A549 (cell line): ENCODE results near the gene HCN2. TPM values are rescaled to one million over a fixed set of nuclear protein-coding genes. Genes with fewer than 3 reads are reported as not detected.
A peak's percentile ranks its signal among the peaks of the same experiment; 100 is the strongest.

ENCODE experiments used
- ATAC-seq, 2 experiments: fragments of 200-7000 bp in 1 of 2; fragments of >200 bp in 1 of 2; cut with Nextera tagmentation in 1 of 2; cut with Tn5 transposase in 1 of 2; 3 replicates each; pipeline versions ENCODE4 v1.8.0 to v1.9.1; 2018 to 2020; ENCODE audit warnings: mild to moderate bottlenecking in 1 of 2, moderate library complexity in 1 of 2
- CTCF ChIA-PET: fragments of 300-600 bp; sonication (Branson Sonifier 250); formaldehyde crosslinking; extraction: SDS; loops from one replicate; lab custom pipeline; 2021; ENCODE audit warnings: antibody characterized with exemption, inconsistent platforms; lab: Yijun Ruan, JAX
- POLR2A ChIA-PET: fragments of 350-600 bp; formaldehyde crosslinking; extraction: SDS; loops from one replicate; lab custom pipeline; 2021; ENCODE audit warnings: antibody characterized with exemption, inconsistent platforms; lab: Yijun Ruan, JAX
- DNase-seq, 2 experiments: peaks; one replicate each; pipeline versions ENCODE4 v3.0.0 to v3.0.0-alpha.2; 2011 to 2016; ENCODE audit warnings: low read depth in 1 of 2, low spot score in 1 of 2
- FAIRE-seq: peaks from 2 replicates; lab custom pipeline; 2011; peaks lifted over from hg19 to GRCh38; lab: Jason Lieb, UNC
- H3K27ac ChIP-seq, 2 experiments: fragments of >200 bp; sonication (Bioruptor Twin); formaldehyde crosslinking; 3 replicates each; pipeline ENCODE4 v1.5.1; 2016 to 2017
- H3K4me1 ChIP-seq: fragments of >200 bp; sonication (Bioruptor Twin); formaldehyde crosslinking; 3 replicates; pipeline ENCODE4 v1.6.1; 2016
- H3K4me2 ChIP-seq: fragments of >200 bp; sonication (Bioruptor Twin); formaldehyde crosslinking; 3 replicates; pipeline ENCODE4 v1.6.1; 2016
- H3K4me3 ChIP-seq: fragments of >200 bp; sonication (Bioruptor Twin); formaldehyde crosslinking; 3 replicates; pipeline ENCODE4 v1.5.1; 2016
- H3K9me3 ChIP-seq: fragments of >200 bp; sonication (Bioruptor Twin); formaldehyde crosslinking; 3 replicates; pipeline ENCODE4 v1.6.1; 2016
- BHLHE40 ChIP-seq: IDR thresholded peaks from 2 replicates; pipeline ENCODE4 v1.6.1; 2012; ENCODE audit warnings: low read depth, low read length, inconsistent platforms
- CBX8 ChIP-seq: fragments of 200-600 bp; sonication (generic); IDR thresholded peaks from 2 replicates; pipeline ENCODE4 v1.6.1; 2016
- HEYL ChIP-seq: fragments of 250-450 bp; sonication (Bioruptor Pico); IDR thresholded peaks from 2 replicates; pipeline ENCODE4 v1.8.0; 2021; ENCODE audit warnings: mild to moderate bottlenecking, moderate library complexity
- HOXA7 ChIP-seq: fragments of 250-450 bp; sonication (Bioruptor Pico); IDR thresholded peaks from 2 replicates; pipeline ENCODE4 v1.5.0; 2020; ENCODE audit warnings: mild to moderate bottlenecking, moderate library complexity
- HOXB13 ChIP-seq: fragments of 250-450 bp; sonication (Bioruptor Pico); IDR thresholded peaks from 2 replicates; pipeline ENCODE4 v1.5.0; 2020; ENCODE audit warnings: low read depth, mild to moderate bottlenecking, moderate library complexity
- JUNB ChIP-seq: fragments of >200 bp; sonication (Bioruptor Twin); formaldehyde crosslinking; IDR thresholded peaks from 2 replicates; pipeline ENCODE4 v1.6.1; 2016
- KDM5A ChIP-seq: fragments of 200-600 bp; sonication (generic); IDR thresholded peaks from 2 replicates; pipeline ENCODE4 v1.6.1; 2016; ENCODE audit warnings: antibody characterized with exemption, mild to moderate bottlenecking
- NFE2L2 ChIP-seq: fragments of 150-350 bp; conservative IDR thresholded peaks from 2 replicates; pipeline ENCODE4 v1.6.1; 2014; ENCODE audit warnings: low read length
- PHF8 ChIP-seq: fragments of 200-600 bp; sonication (generic); IDR thresholded peaks from 2 replicates; pipeline ENCODE4 v1.6.1; 2016; ENCODE audit warnings: low read depth, mild to moderate bottlenecking, antibody characterized with exemption, moderate library complexity, borderline replicate concordance
- POLR2A ChIP-seq: IDR thresholded peaks from 2 replicates; pipeline ENCODE4 v1.6.1; 2012; ENCODE audit warnings: mild to moderate bottlenecking, low read length
- RFX5 ChIP-seq: fragments of 450-650 bp; IDR thresholded peaks from 2 replicates; pipeline ENCODE4 v1.7.1; 2014; ENCODE audit warnings: antibody characterized with exemption, mild to moderate bottlenecking, moderate library complexity
- SMC3 ChIP-seq: fragments of >200 bp; sonication (Bioruptor Twin); formaldehyde crosslinking; IDR thresholded peaks from 3 replicates; pipeline ENCODE4 v1.6.1; 2018; ENCODE audit warnings: inconsistent platforms
- TP53 ChIP-seq: fragments of 250-450 bp; sonication (Bioruptor Pico); IDR thresholded peaks from 2 replicates; pipeline ENCODE4 v1.5.0; 2021; ENCODE audit warnings: mild to moderate bottlenecking, moderate library complexity
- WGBS: methylation state at CpG from one replicate; pipeline ENCODE4 v1.1.6; 2017; ENCODE audit errors: missing lambda C conversion rate; 5-methylcytosine and 5-hydroxymethylcytosine counted together
- polyA minus RNA-seq: library from RNA; depleted of rRNA, polyadenylated mRNA; stranded (reverse); fragments of >200 nt; gene quantifications from 2 replicates; pipeline ENCODE4 v1.2.3, GENCODE V29; 2011; rRNA and poly(A)+ RNA removed
- polyA plus RNA-seq, 4 experiments: library from polyadenylated mRNA; depleted of rRNA in 3 of 4; stranded (reverse); fragments of >200 nt; fragmentation: RNase III in 1 of 4; extraction: RNeasy Plus Mini Kit Qiagen cat#74134 plus additional on column Dnase treatment in 1 of 4; gene quantifications; 2 replicates in 3 of 4; 3 replicates in 1 of 4; pipeline ENCODE4 v1.2.3, GENCODE V29; 2011 to 2017
- TF ChIP-seq, protein P1 (sequence below): fragments of >200 bp; sonication (Bioruptor Twin); formaldehyde crosslinking; IDR thresholded peaks from 2 replicates; pipeline ENCODE4 v1.6.1; 2016
- TF ChIP-seq, protein P2 (sequence below): fragments of 250-450 bp; sonication (Bioruptor Pico); IDR thresholded peaks from 2 replicates; pipeline ENCODE4 v1.5.0; 2021; ENCODE audit warnings: mild to moderate bottlenecking, moderate library complexity, borderline replicate concordance
- TF ChIP-seq, protein P3 (sequence below): fragments of 250-450 bp; sonication (Bioruptor Pico); IDR thresholded peaks from 2 replicates; pipeline ENCODE4 v1.5.0; 2020; ENCODE audit warnings: low read depth, mild to moderate bottlenecking, moderate library complexity
- TF ChIP-seq, protein P4 (sequence below): fragments of 150-350 bp; IDR thresholded peaks from 2 replicates; pipeline ENCODE4 v1.6.1; 2014; ENCODE audit warnings: low read depth, mild to moderate bottlenecking, low read length
- TF ChIP-seq, protein P5 (sequence below): IDR thresholded peaks from 2 replicates; pipeline ENCODE4 v1.6.1; 2012; ENCODE audit warnings: low read depth, borderline replicate concordance

Gene HCN2
- 2.7 and 7.1 TPM in 2 replicates for polyA plus RNA-seq (2011; rRNA removed)
- polyA plus RNA-seq (2012; cell fraction: cytosol; rRNA removed), result 11.4 and 16.3 TPM in 2 replicates
- polyA plus RNA-seq (2012; cell fraction: nucleus; rRNA removed), result 13.9 and 20.2 TPM in 2 replicates
- 23.2 to 24.8 TPM (median 24.7 TPM) in 3 replicates for polyA plus RNA-seq (2017; fragmentation: RNase III; extraction: RNeasy Plus Mini Kit Qiagen cat#74134 plus additional on column Dnase treatment)
- polyA minus RNA-seq, result 15.7 and 22.3 TPM in 2 replicates

DNA sequence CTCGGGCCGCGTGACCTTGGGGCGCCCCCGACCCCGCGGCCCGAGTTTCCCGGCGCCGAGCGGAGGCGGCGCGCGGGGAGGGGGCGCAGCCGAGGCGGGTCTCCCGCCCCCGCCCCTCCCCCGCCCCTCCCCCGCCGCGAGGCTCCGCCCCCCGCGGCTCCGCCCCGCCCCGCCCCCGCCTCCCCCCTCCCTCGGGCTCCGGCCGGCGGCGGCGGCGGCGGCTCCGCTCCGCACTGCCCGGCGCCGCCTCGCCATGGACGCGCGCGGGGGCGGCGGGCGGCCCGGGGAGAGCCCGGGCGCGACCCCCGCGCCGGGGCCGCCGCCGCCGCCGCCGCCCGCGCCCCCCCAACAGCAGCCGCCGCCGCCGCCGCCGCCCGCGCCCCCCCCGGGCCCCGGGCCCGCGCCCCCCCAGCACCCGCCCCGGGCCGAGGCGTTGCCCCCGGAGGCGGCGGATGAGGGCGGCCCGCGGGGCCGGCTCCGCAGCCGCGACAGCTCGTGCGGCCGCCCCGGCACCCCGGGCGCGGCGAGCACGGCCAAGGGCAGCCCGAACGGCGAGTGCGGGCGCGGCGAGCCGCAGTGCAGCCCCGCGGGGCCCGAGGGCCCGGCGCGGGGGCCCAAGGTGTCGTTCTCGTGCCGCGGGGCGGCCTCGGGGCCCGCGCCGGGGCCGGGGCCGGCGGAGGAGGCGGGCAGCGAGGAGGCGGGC is at the start of gene HCN2:
TSS of gene HCN2 (plus strand) at position 189 of the 703 bp plus-strand sequence. CDS start at position 254, 65 bp downstream.
- POLR2A ChIA-PET, result no interaction called here
- Histone ChIP-seq H3K4me1 (peaks cover 52% of the 10 kb centered on the region), H3K4me2 (peak within 1 kb of the TSS; percentile 98), H3K27ac (peak within 1 kb of the TSS; percentile 82 to 95), H3K4me3 (peak within 1 kb of the TSS; percentile 65), H3K9me3 (no peaks in the 10 kb centered on the region)
- TF ChIP-seq JUNB (no peak), NFE2L2 (no peak), KDM5A (no peak), SMC3 (no peak), TP53 (CRISPR knock-in tag) (no peak), PHF8 (no peak), HOXB13 (CRISPR knock-in tag) (no peak), CBX8 (no peak)
- TF ChIP-seq, protein P1, sequence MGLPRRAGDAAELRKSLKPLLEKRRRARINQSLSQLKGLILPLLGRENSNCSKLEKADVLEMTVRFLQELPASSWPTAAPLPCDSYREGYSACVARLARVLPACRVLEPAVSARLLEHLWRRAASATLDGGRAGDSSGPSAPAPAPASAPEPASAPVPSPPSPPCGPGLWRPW, result no peak
- TF ChIP-seq, protein P2, sequence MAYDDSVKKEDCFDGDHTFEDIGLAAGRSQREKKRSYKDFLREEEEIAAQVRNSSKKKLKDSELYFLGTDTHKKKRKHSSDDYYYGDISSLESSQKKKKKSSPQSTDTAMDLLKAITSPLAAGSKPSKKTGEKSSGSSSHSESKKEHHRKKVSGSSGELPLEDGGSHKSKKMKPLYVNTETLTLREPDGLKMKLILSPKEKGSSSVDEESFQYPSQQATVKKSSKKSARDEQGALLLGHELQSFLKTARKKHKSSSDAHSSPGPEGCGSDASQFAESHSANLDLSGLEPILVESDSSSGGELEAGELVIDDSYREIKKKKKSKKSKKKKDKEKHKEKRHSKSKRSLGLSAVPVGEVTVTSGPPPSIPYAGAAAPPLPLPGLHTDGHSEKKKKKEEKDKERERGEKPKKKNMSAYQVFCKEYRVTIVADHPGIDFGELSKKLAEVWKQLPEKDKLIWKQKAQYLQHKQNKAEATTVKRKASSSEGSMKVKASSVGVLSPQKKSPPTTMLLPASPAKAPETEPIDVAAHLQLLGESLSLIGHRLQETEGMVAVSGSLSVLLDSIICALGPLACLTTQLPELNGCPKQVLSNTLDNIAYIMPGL (CRISPR knock-in tag), result no peak
- TF ChIP-seq, protein P3, sequence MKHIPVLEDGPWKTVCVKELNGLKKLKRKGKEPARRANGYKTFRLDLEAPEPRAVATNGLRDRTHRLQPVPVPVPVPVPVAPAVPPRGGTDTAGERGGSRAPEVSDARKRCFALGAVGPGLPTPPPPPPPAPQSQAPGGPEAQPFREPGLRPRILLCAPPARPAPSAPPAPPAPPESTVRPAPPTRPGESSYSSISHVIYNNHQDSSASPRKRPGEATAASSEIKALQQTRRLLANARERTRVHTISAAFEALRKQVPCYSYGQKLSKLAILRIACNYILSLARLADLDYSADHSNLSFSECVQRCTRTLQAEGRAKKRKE (CRISPR knock-in tag), result no peak
- WGBS, result no CpG with 5 or more reads among the region's 132 CpGs
- no peak for DNase-seq
- no peak for FAIRE-seq
- CTCF ChIA-PET, result no interaction called here
- no peak for ATAC-seq

DNA sequence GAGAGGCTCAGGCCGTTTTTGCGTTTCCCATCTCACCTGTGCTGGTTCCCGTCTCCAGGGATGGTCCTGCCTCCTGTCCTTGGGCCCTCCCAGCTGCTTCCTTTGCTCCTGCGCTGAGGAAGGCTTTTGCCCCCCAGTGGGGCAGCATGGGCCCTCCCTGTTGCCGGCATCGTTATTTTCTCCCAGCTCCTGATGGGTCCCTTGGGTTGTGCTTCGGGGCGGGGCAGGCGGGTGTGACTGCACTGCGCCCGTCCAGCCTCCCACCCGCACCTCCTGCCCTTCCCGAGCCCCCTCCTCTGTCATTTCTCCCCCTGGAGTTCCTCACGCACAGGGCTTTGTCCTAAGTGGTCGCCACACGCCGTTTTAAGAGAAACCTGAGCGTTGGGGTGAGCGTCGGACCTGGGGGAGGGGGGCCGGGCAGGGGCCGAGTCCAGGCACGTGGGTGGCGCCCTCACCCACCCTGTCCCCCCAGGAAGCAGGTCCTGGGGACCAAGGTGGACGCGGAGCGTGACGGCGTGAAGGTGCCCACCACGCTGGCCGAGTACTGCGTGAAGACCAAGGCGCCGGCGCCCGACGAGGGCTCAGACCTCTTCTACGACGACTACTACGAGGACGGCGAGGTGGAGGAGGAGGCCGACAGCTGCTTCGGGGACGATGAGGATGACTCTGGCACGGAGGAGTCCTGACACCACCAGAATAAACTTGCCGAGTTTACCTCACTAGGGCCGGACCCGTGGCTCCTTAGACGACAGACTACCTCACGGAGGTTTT is 48.6 kb upstream of the HCN2 start:
- ATAC-seq (no peak), FAIRE-seq (no peak), DNase-seq (no peak)
- ChIA-PET CTCF (interaction anchor here (0.8 to 1.0 kb wide), 2 partner anchors 9 to 31 kb away, joined by 3 read pairs; no protein-coding TSS in a partner anchor), POLR2A (no interaction called here)
- no peak overlapping the region for H3K4me2 ChIP-seq
- H3K4me1 ChIP-seq, result no peaks in the 10 kb centered on the region
- H3K4me3 ChIP-seq, result no peak overlapping the region
- WGBS, result 94% methylated on average over 42 of the region's 51 CpGs
- no peak overlapping the region for H3K27ac ChIP-seq
- TF ChIP-seq, protein P4, sequence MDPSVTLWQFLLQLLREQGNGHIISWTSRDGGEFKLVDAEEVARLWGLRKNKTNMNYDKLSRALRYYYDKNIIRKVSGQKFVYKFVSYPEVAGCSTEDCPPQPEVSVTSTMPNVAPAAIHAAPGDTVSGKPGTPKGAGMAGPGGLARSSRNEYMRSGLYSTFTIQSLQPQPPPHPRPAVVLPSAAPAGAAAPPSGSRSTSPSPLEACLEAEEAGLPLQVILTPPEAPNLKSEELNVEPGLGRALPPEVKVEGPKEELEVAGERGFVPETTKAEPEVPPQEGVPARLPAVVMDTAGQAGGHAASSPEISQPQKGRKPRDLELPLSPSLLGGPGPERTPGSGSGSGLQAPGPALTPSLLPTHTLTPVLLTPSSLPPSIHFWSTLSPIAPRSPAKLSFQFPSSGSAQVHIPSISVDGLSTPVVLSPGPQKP, result no peak
- TF ChIP-seq BHLHE40 (no peak), POLR2A (no peak), HEYL (CRISPR knock-in tag) (no peak), HOXA7 (no peak), RFX5 (no peak)
- TF ChIP-seq, protein P5, sequence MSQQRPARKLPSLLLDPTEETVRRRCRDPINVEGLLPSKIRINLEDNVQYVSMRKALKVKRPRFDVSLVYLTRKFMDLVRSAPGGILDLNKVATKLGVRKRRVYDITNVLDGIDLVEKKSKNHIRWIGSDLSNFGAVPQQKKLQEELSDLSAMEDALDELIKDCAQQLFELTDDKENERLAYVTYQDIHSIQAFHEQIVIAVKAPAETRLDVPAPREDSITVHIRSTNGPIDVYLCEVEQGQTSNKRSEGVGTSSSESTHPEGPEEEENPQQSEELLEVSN, result no peak
- no peaks in the 10 kb centered on the region for H3K9me3 ChIP-seq
